Activated CD4-positive, alpha-beta T cell treated with anti-CD3 and anti-CD28 coated beads for 36 hours (primary cell): Measurements from ENCODE around the gene FBXL2. TPM values are rescaled to one million over a fixed set of nuclear protein-coding genes. Genes with fewer than 3 reads are reported as not detected.

ENCODE experiments used
- ATAC-seq: fragments of 200-7000 bp; cut with Tn5 transposase; one replicate; pipeline ENCODE4 v1.10.0; 2021; ENCODE audit warnings: mild to moderate bottlenecking, moderate library complexity
- CTCF ChIA-PET: fragments of 350-600 bp; sonication (Branson Sonifier 250); formaldehyde crosslinking; loops from one replicate; lab custom pipeline; 2021; ENCODE audit warnings: antibody characterized with exemption; lab: Charles Lee
- POLR2A ChIA-PET: fragments of 350-600 bp; sonication (Branson Sonifier 250); formaldehyde crosslinking; loops from one replicate; lab custom pipeline; 2021; ENCODE audit warnings: antibody characterized with exemption, inconsistent platforms; lab: Charles Lee
- DNase-seq: peaks from one replicate; pipeline ENCODE4 v3.0.0-alpha.2; 2020
- H3K27ac Mint-ChIP-seq: one replicate; pipeline ENCODE4 v1.8.0; 2021; ENCODE audit warnings: mixed read lengths
- H3K27me3 Mint-ChIP-seq: one replicate; pipeline ENCODE4 v1.8.0; 2021; ENCODE audit warnings: mixed read lengths
- H3K36me3 Mint-ChIP-seq: one replicate; pipeline ENCODE4 v1.8.0; 2021; ENCODE audit warnings: low read depth, mixed read lengths
- H3K4me1 Mint-ChIP-seq: one replicate; pipeline ENCODE4 v1.8.0; 2021; ENCODE audit warnings: mixed read lengths
- H3K4me3 Mint-ChIP-seq: one replicate; pipeline ENCODE4 v1.8.0; 2021; ENCODE audit warnings: mild to moderate bottlenecking, moderate library complexity, mixed read lengths
- H3K9me3 Mint-ChIP-seq: one replicate; pipeline ENCODE4 v1.8.0; 2021; ENCODE audit warnings: low read depth, mixed read lengths
- intact Hi-C, 2 experiments: fragments of 100-400 bp; cut with DNase I in 1 of 2; cut with micrococcal nuclease in 1 of 2; formaldehyde crosslinking; loops; one replicate each; pipeline versions ENCODE4 v1.14.2 to v1.15.1; 2022 to 2024; cut with DNase I, micrococcal nuclease
- total RNA-seq, 2 experiments: library from RNA; stranded (reverse); gene quantifications; one replicate each; pipeline ENCODE4 v1.2.3, GENCODE V29; 2021

Gene FBXL2
- total RNA-seq, 2 experiments from 2014 or later: 0.07 TPM; not detected in 1

GRCh38 chr3:33256249-33256648 lies 21.0 kb upstream of the FBXL2 start:
- Mint-ChIP-seq H3K9me3 (no peaks in the 10 kb centered on the region), H3K27me3 (no peaks in the 10 kb centered on the region), H3K4me3 (no peak overlapping the region), H3K4me1 (no peaks in the 10 kb centered on the region), H3K36me3 (no peaks in the 10 kb centered on the region), H3K27ac (no peak overlapping the region)
- no peak for DNase-seq
- intact Hi-C loops: no loop called here
- CTCF ChIA-PET: interaction anchor here (0.5 kb wide), 1 partner anchor 986 kb away, joined by 3 read pairs; no protein-coding TSS in a partner anchor
- ATAC-seq: no peak
- POLR2A ChIA-PET: no interaction called here

DNA sequence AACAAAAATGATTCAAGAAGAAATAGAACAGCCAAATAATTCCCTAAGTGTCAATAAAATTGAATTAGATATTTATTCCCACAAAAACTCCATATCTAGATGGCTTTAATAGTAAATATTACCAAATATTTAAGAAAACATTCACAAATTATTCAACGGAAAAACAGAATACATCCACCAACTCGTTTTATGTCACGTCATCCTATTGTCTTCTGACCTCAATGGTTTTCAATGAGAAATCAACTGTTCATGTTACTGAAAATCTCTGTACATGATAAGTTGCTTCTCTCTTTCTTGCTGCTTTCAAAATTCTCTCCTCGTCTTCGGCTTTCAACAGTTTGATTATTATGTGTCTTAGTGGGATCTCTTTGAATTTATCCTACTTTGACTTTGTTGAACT lies 17.1 kb upstream of the FBXL2 start:
- no peak overlapping the region for H3K27ac Mint-ChIP-seq
- H3K27me3 Mint-ChIP-seq: peaks cover 6% of the 10 kb centered on the region
- H3K4me1 Mint-ChIP-seq: no peaks in the 10 kb centered on the region
- no peak for ATAC-seq
- CTCF ChIA-PET: no interaction called here
- H3K36me3 Mint-ChIP-seq: no peaks in the 10 kb centered on the region
- POLR2A ChIA-PET: no interaction called here
- H3K4me3 Mint-ChIP-seq: no peak overlapping the region
- DNase-seq: no peak
- no peaks in the 10 kb centered on the region for H3K9me3 Mint-ChIP-seq
- intact Hi-C loops: no loop called here

DNA sequence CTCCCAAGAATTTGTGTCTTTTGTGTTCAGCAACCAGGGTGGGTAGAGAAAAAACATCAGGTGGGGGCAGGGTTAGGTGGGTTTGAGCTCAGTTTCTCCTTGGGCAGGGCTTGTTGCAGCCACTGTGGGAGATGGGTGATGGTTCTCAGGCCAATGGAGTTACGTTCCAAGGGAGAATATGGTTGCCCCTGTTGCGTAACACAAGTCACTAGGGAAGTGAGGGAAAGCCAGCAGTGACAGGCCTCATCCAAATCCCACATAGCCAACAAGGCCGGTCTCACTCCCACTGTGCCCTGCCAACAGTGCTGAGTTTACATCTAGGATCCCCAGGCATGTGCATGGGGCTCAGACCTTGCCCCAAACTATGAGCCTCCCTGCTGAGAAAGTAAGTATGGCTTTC lies 7.9 kb upstream of the FBXL2 start:
- DNase-seq (no peak), ATAC-seq (no peak)
- peaks cover 1% of the 10 kb centered on the region for H3K9me3 Mint-ChIP-seq
- H3K4me1 Mint-ChIP-seq: no peaks in the 10 kb centered on the region
- intact Hi-C loops: no loop called here
- no peak overlapping the region for H3K4me3 Mint-ChIP-seq
- H3K36me3 Mint-ChIP-seq: no peaks in the 10 kb centered on the region
- peaks cover 22% of the 10 kb centered on the region for H3K27me3 Mint-ChIP-seq
- POLR2A ChIA-PET: no interaction called here
- CTCF ChIA-PET: interaction anchor here (1.2 kb wide), 1 partner anchor 103 kb away, joined by 6 read pairs; no protein-coding TSS in a partner anchor
- no peak overlapping the region for H3K27ac Mint-ChIP-seq

DNA sequence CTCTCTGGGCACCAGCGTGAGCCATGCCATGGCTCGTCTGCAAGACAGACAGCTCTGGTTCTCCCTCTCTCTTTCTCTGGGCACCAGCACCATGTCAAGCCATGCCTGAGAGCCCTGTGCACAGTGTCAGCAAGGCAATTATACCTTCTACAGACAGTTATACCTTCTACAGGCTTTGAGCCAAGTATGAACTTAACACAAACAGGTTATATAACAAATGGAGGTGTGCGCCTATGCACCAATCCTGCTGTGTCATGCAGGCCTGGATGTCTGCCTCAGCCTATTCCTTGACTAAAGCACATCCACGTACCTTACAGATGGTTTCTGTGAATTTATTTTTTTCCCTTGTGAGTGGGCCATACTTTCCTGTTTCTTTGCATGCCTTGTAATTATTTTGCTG lies 5.9 kb upstream of the FBXL2 start:
- H3K4me1 Mint-ChIP-seq: no peaks in the 10 kb centered on the region
- no peaks in the 10 kb centered on the region for H3K9me3 Mint-ChIP-seq
- CTCF ChIA-PET: no interaction called here
- no peak overlapping the region for H3K27ac Mint-ChIP-seq
- intact Hi-C loops: no loop called here
- DNase-seq (no peak), ATAC-seq (no peak)
- H3K36me3 Mint-ChIP-seq: no peaks in the 10 kb centered on the region
- H3K27me3 Mint-ChIP-seq: peaks cover 21% of the 10 kb centered on the region
- H3K4me3 Mint-ChIP-seq: no peak overlapping the region
- POLR2A ChIA-PET: no interaction called here

- intact Hi-C loops: no loop called here
- ChIA-PET POLR2A (no interaction called here), CTCF (interaction anchor here (1.1 kb wide), 1 partner anchor 100 kb away, joined by 3 read pairs; no protein-coding TSS in a partner anchor)
- Mint-ChIP-seq H3K27me3 (peaks cover 25% of the 10 kb centered on the region), H3K27ac (no peak overlapping the region), H3K4me1 (peaks cover 5% of the 10 kb centered on the region), H3K9me3 (no peaks in the 10 kb centered on the region), H3K36me3 (no peaks in the 10 kb centered on the region), H3K4me3 (no peak overlapping the region)
- ATAC-seq (no peak), DNase-seq (no peak)
Measured at GRCh38 chr3:33273628-33274027, 3.6 kb upstream of the FBXL2 start.

DNA sequence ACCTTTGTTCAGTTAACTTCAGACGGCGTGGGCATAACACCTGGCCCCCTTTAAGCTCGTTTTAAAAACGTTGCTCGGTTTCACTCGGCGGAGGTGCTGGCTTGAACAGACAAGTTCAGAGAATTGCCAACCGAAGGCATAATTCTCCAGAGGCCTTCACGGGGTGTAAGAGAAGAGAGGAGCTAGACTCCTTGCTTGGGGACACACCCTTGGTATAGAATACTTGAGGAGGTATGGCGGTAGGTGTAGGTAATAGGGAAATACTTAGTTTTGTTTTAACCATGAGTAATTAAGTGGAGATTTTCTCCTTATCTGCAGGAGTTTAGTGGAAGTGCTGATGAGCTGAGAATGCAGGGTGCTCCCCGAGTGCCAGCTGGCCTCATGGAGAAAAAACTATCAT lies 921 bp downstream of the FBXL2 start:
- DNase-seq (no peak), ATAC-seq (no peak)
- ChIA-PET POLR2A (no interaction called here), CTCF (interaction anchor here (0.7 to 1.8 kb wide), 4 partner anchors 12 to 386 kb away, joined by 3 to 7 read pairs (median 4); no protein-coding TSS in a partner anchor)
- H3K4me3 Mint-ChIP-seq: no peak overlapping the region
- peaks cover 5% of the 10 kb centered on the region for H3K4me1 Mint-ChIP-seq
- intact Hi-C loops: no loop called here
- H3K27me3 Mint-ChIP-seq: peaks cover 32% of the 10 kb centered on the region
- no peak overlapping the region for H3K27ac Mint-ChIP-seq
- no peaks in the 10 kb centered on the region for H3K36me3 Mint-ChIP-seq
- H3K9me3 Mint-ChIP-seq: no peaks in the 10 kb centered on the region

GRCh38 chr3:33287672-33288282 lies 10.5 kb downstream of the FBXL2 start:
- DNase-seq: no peak
- Mint-ChIP-seq H3K27ac (no peak overlapping the region), H3K4me3 (no peak overlapping the region), H3K27me3 (peaks cover 35% of the 10 kb centered on the region), H3K9me3 (peaks cover 19% of the 10 kb centered on the region), H3K36me3 (no peaks in the 10 kb centered on the region), H3K4me1 (no peaks in the 10 kb centered on the region)
- CTCF ChIA-PET: interaction anchor here (0.6 kb wide), 2 partner anchors 72 to 137 kb away, joined by 3 to 4 read pairs; no protein-coding TSS in a partner anchor
- POLR2A ChIA-PET: no interaction called here
- intact Hi-C loops: no loop called here
- ATAC-seq: no peak

- H3K9me3 Mint-ChIP-seq: no peaks in the 10 kb centered on the region
- intact Hi-C loops: no loop called here
- ATAC-seq (no peak), DNase-seq (no peak)
- peaks cover 3% of the 10 kb centered on the region for H3K27me3 Mint-ChIP-seq
- ChIA-PET POLR2A (no interaction called here), CTCF (interaction anchor here (2.2 kb wide), 1 partner anchor 10 kb away, joined by 6 read pairs; no protein-coding TSS in a partner anchor)
- H3K4me3 Mint-ChIP-seq: no peak overlapping the region
- H3K4me1 Mint-ChIP-seq: no peaks in the 10 kb centered on the region
- no peak overlapping the region for H3K27ac Mint-ChIP-seq
- H3K36me3 Mint-ChIP-seq: no peaks in the 10 kb centered on the region
Measured at GRCh38 chr3:33299395-33300081, 22.3 kb downstream of the FBXL2 start.

DNA sequence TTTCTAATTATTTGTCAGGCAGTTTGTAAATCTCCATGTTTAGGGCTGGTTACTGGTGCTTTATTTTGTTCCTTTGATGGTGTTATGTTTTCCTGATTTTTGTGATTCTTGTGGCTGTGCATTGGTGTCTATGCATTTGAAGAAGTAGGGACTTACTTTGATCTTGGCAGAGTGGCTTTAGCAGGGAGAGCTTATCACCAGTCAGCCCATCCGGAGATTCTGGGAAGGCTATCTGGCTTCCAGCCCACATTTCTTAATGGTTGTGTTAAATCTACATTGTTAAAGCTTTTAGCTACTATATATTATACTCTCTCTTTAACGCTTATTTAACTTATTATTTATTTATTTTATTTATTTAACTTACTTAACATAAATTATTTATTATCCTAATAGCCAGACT lies 35.1 kb downstream of the FBXL2 start:
- intact Hi-C loops: no loop called here
- Mint-ChIP-seq H3K4me1 (no peaks in the 10 kb centered on the region), H3K9me3 (peaks cover 5% of the 10 kb centered on the region), H3K27me3 (peaks cover 10% of the 10 kb centered on the region), H3K27ac (no peak overlapping the region), H3K36me3 (peaks cover 4% of the 10 kb centered on the region), H3K4me3 (no peak overlapping the region)
- DNase-seq (no peak), ATAC-seq (no peak)
- ChIA-PET POLR2A (no interaction called here), CTCF (interaction anchor here (0.9 kb wide), 1 partner anchor 181 kb away, joined by 3 read pairs; no protein-coding TSS in a partner anchor)

DNA sequence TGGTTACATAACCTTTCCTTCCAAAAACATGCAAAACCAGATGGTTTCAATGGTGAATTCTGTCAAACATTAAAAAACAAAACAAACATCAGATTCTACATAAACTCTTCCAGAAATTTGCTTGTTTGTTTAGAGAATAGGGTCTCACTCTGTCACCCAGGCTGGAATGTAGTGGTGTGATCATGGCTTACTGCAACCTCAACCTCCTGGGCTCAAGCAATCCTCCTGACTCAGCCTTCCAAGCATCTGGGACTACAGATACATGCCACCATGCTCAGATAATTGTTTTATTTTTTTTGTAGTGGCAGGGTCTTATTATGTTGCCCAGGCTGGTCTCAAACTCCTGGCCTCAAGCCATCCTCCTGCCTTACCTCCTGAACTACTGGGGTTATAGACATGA lies 36.1 kb downstream of the FBXL2 start:
- no peak overlapping the region for H3K27ac Mint-ChIP-seq
- peaks cover 5% of the 10 kb centered on the region for H3K4me1 Mint-ChIP-seq
- H3K4me3 Mint-ChIP-seq: no peak overlapping the region
- DNase-seq (no peak), ATAC-seq (no peak)
- intact Hi-C loops: no loop called here
- ChIA-PET POLR2A (no interaction called here), CTCF (no interaction called here)
- peaks cover 4% of the 10 kb centered on the region for H3K36me3 Mint-ChIP-seq
- H3K9me3 Mint-ChIP-seq: peaks cover 5% of the 10 kb centered on the region
- H3K27me3 Mint-ChIP-seq: peaks cover 10% of the 10 kb centered on the region

DNA sequence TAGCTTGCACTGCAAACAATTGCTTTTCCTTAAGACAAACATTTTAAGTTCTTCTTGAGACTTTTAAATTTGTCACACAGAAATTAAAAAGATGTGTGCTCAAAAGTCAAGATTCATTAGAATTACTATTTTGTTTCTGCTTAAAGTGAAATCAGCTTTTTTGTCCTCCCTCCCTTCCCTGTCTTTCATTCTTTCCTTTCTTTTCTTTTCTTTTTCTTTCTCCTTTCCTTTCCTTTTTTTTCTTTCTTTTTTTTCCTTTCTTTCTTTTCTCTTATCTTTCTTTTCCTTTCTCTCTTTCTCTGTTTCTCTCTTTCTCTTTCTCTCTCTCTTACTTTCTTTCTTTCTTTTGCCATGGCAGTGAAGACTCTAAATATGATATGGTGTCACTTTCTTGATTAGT lies 37.8 kb downstream of the FBXL2 start:
- H3K4me1 Mint-ChIP-seq: peaks cover 6% of the 10 kb centered on the region
- intact Hi-C loops: no loop called here
- H3K27me3 Mint-ChIP-seq: peaks cover 12% of the 10 kb centered on the region
- ChIA-PET CTCF (no interaction called here), POLR2A (interaction anchor here (0.7 kb wide), 1 partner anchor 58 kb away, joined by 4 read pairs; no protein-coding TSS in a partner anchor)
- H3K4me3 Mint-ChIP-seq: no peak overlapping the region
- ATAC-seq (no peak), DNase-seq (no peak)
- H3K27ac Mint-ChIP-seq: no peak overlapping the region
- H3K9me3 Mint-ChIP-seq: peaks cover 5% of the 10 kb centered on the region
- peaks cover 4% of the 10 kb centered on the region for H3K36me3 Mint-ChIP-seq

- intact Hi-C loops: no loop called here
Measured at GRCh38 chr3:33315826-33316225, 38.6 kb downstream of the FBXL2 start.

More at GRCh38 chr3:33315826-33316225, 38.6 kb downstream of the FBXL2 start:
- ChIA-PET CTCF (interaction anchor here (0.8 kb wide), 1 partner anchor 10 kb away, joined by 4 read pairs; no protein-coding TSS in a partner anchor), POLR2A (no interaction called here)
- no peak overlapping the region for H3K4me3 Mint-ChIP-seq
- H3K27me3 Mint-ChIP-seq: peaks cover 12% of the 10 kb centered on the region
- ATAC-seq: no peak
- H3K27ac Mint-ChIP-seq: no peak overlapping the region
- DNase-seq: no peak
- H3K4me1 Mint-ChIP-seq: peaks cover 6% of the 10 kb centered on the region
- peaks cover 4% of the 10 kb centered on the region for H3K36me3 Mint-ChIP-seq
- H3K9me3 Mint-ChIP-seq: peaks cover 5% of the 10 kb centered on the region
